ENCODE measurements around the gene FHL2.

Gene FHL2

GRCh38 chr2:105417857-105418436 is 19.1 kb upstream of the FHL2 start:
- H3K36me3 ChIP-seq: no peaks in the 10 kb centered on the region
- H3K27me3 ChIP-seq (ENCODE audit: insufficient read depth, low read depth, severe bottlenecking): no peaks in the 10 kb centered on the region
- H3K9me3 ChIP-seq (ENCODE audit: severe bottlenecking): no peaks in the 10 kb centered on the region
- TF ChIP-seq CTCF (IDR thresholded peaks at IDR 0.05; ENCODE audit: low read depth, low read length): no peak
- no peak for DNase-seq
- H3K27ac ChIP-seq: no peak overlapping the region
- H3K4me3 ChIP-seq (ENCODE audit: low read depth, low read length): no peak overlapping the region

- no peak overlapping the region for H3K4me3 ChIP-seq (ENCODE audit: low read depth, low read length)
- TF ChIP-seq CTCF (IDR thresholded peaks at IDR 0.05; ENCODE audit: low read depth, low read length): no peak
These were observed 17.3 kb upstream of the FHL2 start for GRCh38 chr2:105416156-105416555.

DNA sequence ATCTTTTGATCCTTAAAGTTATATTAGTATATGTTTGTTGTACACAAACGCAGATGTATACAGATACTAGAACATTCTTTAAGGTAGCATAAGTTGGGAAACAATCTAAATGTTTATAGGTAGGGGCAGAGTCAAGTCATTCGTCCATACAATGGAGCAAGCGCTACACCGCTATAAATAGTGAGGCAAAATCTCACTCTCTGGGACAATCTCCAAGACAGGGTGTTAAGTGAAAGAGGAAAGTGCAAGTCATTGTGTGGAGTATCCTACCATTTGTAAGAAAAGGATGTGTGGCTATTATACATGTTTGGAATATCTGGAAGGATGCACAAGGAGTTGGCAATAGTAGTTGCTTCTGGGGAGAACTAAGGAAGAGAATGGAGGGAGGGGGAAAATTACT is 16.2 kb upstream of the FHL2 start:
- Histone ChIP-seq H3K27me3 (ENCODE audit: insufficient read depth, low read depth, severe bottlenecking) (no peaks in the 10 kb centered on the region), H3K27ac (no peak overlapping the region), H3K4me3 (ENCODE audit: low read depth, low read length) (no peak overlapping the region), H3K36me3 (no peaks in the 10 kb centered on the region), H3K9me3 (ENCODE audit: severe bottlenecking) (no peaks in the 10 kb centered on the region)
- no peak for TF ChIP-seq CTCF (IDR thresholded peaks at IDR 0.05; ENCODE audit: low read depth, low read length)
- DNase-seq: no peak

More at GRCh38 chr2:105416156-105416555, 17.3 kb upstream of the FHL2 start:
- no peaks in the 10 kb centered on the region for H3K9me3 ChIP-seq (ENCODE audit: severe bottlenecking)
- H3K27me3 ChIP-seq (ENCODE audit: insufficient read depth, low read depth, severe bottlenecking): no peaks in the 10 kb centered on the region
- H3K36me3 ChIP-seq: no peaks in the 10 kb centered on the region
- DNase-seq: no peak
- no peak overlapping the region for H3K27ac ChIP-seq

DNA sequence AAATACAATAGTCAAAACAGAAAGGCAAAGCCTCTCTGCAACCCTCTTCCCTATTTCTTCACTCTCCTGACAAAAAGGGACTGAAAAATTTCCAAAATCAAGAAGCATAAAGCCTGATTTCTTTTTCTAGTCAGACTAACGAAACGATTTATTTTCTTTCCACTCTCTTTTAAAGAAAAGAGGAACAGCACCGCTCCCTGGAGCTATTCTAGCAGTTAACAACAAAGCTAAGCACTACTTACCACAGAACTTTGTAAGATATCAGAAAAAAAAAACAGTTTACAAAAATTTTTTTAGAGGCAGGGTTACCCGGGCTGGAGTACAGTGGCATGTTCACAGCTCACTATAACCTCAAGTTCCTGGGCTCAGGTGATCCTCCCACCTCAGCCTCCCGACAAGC is 14.4 kb upstream of the FHL2 start:
- Histone ChIP-seq H3K36me3 (no peaks in the 10 kb centered on the region), H3K27ac (no peak overlapping the region), H3K27me3 (ENCODE audit: insufficient read depth, low read depth, severe bottlenecking) (no peaks in the 10 kb centered on the region), H3K4me3 (ENCODE audit: low read depth, low read length) (no peak overlapping the region), H3K9me3 (ENCODE audit: severe bottlenecking) (no peaks in the 10 kb centered on the region)
- no peak for TF ChIP-seq CTCF (IDR thresholded peaks at IDR 0.05; ENCODE audit: low read depth, low read length)
- DNase-seq: no peak

DNA sequence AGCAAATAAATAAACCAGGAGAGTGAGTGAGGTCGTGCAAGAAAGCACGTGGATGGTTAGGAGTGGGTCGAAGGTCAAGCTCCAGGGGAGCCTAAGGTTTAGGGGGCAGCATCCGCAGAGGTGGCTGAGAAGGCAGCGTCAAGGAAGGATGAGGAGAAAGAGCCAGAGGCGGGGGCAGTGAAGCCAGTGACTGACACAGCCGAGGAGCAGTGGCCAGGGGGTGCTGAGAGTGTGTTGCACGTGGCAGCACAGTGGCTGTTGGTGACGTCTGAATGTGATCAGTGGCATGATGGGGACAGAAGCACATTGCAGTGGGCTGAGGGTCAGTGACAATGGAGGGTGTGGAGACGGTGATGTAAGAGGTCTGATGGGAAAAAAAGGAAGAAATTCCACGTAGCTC is 13.7 kb upstream of the FHL2 start:
- no peaks in the 10 kb centered on the region for H3K9me3 ChIP-seq (ENCODE audit: severe bottlenecking)
- no peak overlapping the region for H3K4me3 ChIP-seq (ENCODE audit: low read depth, low read length)
- DNase-seq: no peak
- H3K27me3 ChIP-seq (ENCODE audit: insufficient read depth, low read depth, severe bottlenecking): no peaks in the 10 kb centered on the region
- no peak overlapping the region for H3K27ac ChIP-seq
- no peak for TF ChIP-seq CTCF (IDR thresholded peaks at IDR 0.05; ENCODE audit: low read depth, low read length)
- H3K36me3 ChIP-seq: no peaks in the 10 kb centered on the region

DNA sequence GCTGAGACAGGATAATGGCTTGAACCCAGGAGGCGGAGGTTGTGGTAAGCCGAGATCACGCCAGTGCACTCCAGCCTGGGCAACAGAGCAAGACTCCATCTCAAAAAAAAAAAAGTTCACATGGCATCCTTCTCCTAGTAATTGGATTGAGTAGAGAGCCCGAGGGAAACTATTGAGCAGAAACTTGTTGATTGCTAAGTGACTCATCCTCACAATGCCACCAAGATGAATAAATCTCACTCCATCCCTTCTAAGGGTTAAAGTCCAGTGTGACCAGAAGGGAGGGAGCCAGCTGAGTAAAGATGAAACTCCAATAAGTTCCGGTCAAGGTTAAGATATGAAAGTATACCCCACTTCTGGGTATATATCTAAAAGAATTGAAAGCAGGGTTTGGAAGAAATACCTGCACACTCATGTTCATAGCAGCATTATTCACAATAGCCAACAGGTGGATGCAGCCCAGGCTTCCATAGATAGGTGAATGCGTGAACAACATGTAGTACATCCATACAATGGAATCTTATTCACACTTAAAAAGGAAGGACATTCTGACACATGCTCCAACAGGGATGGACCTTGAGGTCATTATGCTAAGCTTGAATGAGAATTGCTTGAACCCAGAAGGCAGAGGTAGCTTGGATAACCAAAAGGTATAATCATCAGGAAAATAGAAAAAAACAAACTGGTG is 13.0 kb upstream of the FHL2 start:
- DNase-seq: no peak
- H3K27me3 ChIP-seq (ENCODE audit: insufficient read depth, low read depth, severe bottlenecking): no peaks in the 10 kb centered on the region
- no peak overlapping the region for H3K27ac ChIP-seq
- no peaks in the 10 kb centered on the region for H3K36me3 ChIP-seq
- TF ChIP-seq CTCF (IDR thresholded peaks at IDR 0.05; ENCODE audit: low read depth, low read length): no peak
- H3K9me3 ChIP-seq (ENCODE audit: severe bottlenecking): no peaks in the 10 kb centered on the region
- no peak overlapping the region for H3K4me3 ChIP-seq (ENCODE audit: low read depth, low read length)

All from WERI-Rb-1 (cell line).